Measurements from ENCODE around the gene RNF212B.
A peak's percentile ranks its signal among the peaks of the same experiment; 100 is the strongest.
"Not testable (repeated sequence)": the region's sequence is repeated elsewhere in the genome, so short reads cannot be mapped to it uniquely, and the experiment has no call there.

The RNF212B gene

GRCh38 chr14:23245282-23245681, 7.5 kb downstream of the RNF212B start:
- no peak for DNase-seq

GRCh38 chr14:23248601-23249000, 10.9 kb downstream of the RNF212B start:
- DNase-seq, result no peak

- no peak for DNase-seq
Observed at GRCh38 chr14:23249824-23250223, 12.1 kb downstream of the RNF212B start.

- no peak for DNase-seq
Observed at GRCh38 chr14:23252006-23252405, 14.3 kb downstream of the RNF212B start.

- no peak for DNase-seq
Observed at GRCh38 chr14:23252420-23253333, 14.9 kb downstream of the RNF212B start.

- no peak for DNase-seq
Observed at GRCh38 chr14:23258256-23258655, 20.5 kb downstream of the RNF212B start.

- no peak for DNase-seq
Observed at GRCh38 chr14:23259426-23259825, 21.7 kb downstream of the RNF212B start.

GRCh38 chr14:23260849-23261248, 23.1 kb downstream of the RNF212B start:
- not testable (repeated sequence) for DNase-seq

GRCh38 chr14:23269193-23269592, 31.5 kb downstream of the RNF212B start:
- no peak for DNase-seq

- no peak for DNase-seq
Observed at GRCh38 chr14:23275412-23275811, 37.7 kb downstream of the RNF212B start.

- DNase-seq, result no peak
Observed at GRCh38 chr14:23277189-23277588, 39.5 kb downstream of the RNF212B start.

- not testable (repeated sequence) for DNase-seq
Observed at GRCh38 chr14:23277928-23278327, 40.2 kb downstream of the RNF212B start.

GRCh38 chr14:23281247-23281646, 43.5 kb downstream of the RNF212B start:
- DNase-seq, result no peak

- DNase-seq, result no peak
Observed at GRCh38 chr14:23284654-23285529, 47.2 kb downstream of the RNF212B start.

GRCh38 chr14:23285530-23286019, 47.8 kb downstream of the RNF212B start:
- no peak for DNase-seq

- DNase-seq, result peak; percentile 98
Observed at GRCh38 chr14:23286020-23286901, 48.5 kb downstream of the RNF212B start, which contains the start of gene HOMEZ. TSS of gene HOMEZ (minus strand) at chr14:23286132. CDS start at chr14:23285952, 180 bp downstream.

GRCh38 chr14:23286902-23287479, 49.3 kb downstream of the RNF212B start:
- DNase-seq, result no peak

- peak; percentile 47 for DNase-seq
Observed at GRCh38 chr14:23294734-23295561, 57.2 kb downstream of the RNF212B start.

- DNase-seq, result no peak
Observed at GRCh38 chr14:23296012-23296777, 58.5 kb downstream of the RNF212B start.

- DNase-seq, result no peak
Observed at GRCh38 chr14:23297096-23297495, 59.4 kb downstream of the RNF212B start.
